Measurements from ENCODE around the gene ORAI1.

GRCh38 chr12:121688966-121689365 is 62.6 kb downstream of the ORAI1 start:
- TF ChIP-seq CTCF (IDR thresholded peaks at IDR 0.05; ENCODE audit: insufficient read depth, low read length) (no peak), REST (IDR thresholded peaks at IDR 0.05; ENCODE audit: insufficient replicate concordance, low read depth) (no peak)
